OCI-LY3 (cell line): Measurements from ENCODE around the gene LPP.

Source experiments
- H2AFZ ChIP-seq: fragments of 200-600, 300-600 bp; shearing (Covaris generic); 2 replicates; pipeline ENCODE4 v1.6.0; 2014; ENCODE audit warnings: antibody characterized with exemption, low read depth, low read length
- H3K27ac ChIP-seq: fragments of 200-600, 300-600 bp; sonication (generic); 2 replicates; pipeline ENCODE4 v1.5.1; 2014; ENCODE audit warnings: mild to moderate bottlenecking, low read length, moderate library complexity, mixed read lengths
- H3K27me3 ChIP-seq: fragments of 200-600, 300-600 bp; sonication (generic); 2 replicates; pipeline ENCODE4 v1.6.1; 2014; ENCODE audit warnings: low read depth, low read length, mixed read lengths
- H3K36me3 ChIP-seq: fragments of 200-600, 300-600 bp; sonication (generic); replicated peaks from 2 replicates; pipeline ENCODE3; 2014; ENCODE audit warnings: low read depth, low read length, mixed read lengths
- H3K4me1 ChIP-seq: fragments of 300-600, 200-600 bp; sonication (generic); 2 replicates; pipeline ENCODE4 v1.6.1; 2014; ENCODE audit warnings: low read length, mixed read lengths
- H3K4me2 ChIP-seq: fragments of 200-600, 300-600 bp; sonication (generic); 2 replicates; pipeline ENCODE4 v1.6.1; 2014; ENCODE audit warnings: low read length, mixed read lengths
- H3K4me3 ChIP-seq: fragments of 300-600, 200-600 bp; sonication (generic); 2 replicates; pipeline ENCODE4 v1.5.1; 2014; ENCODE audit warnings: antibody characterized with exemption, mild to moderate bottlenecking, low read length, moderate library complexity
- H3K79me2 ChIP-seq: fragments of 300-600, 200-600 bp; shearing (Covaris generic); 2 replicates; pipeline ENCODE4 v1.6.1; 2014; ENCODE audit warnings: mild to moderate bottlenecking, low read length, mixed read lengths
- H3K9ac ChIP-seq: fragments of 300-600, 200-600 bp; shearing (Covaris generic); 2 replicates; pipeline ENCODE4 v1.6.0; 2014; ENCODE audit warnings: mild to moderate bottlenecking, low read length, moderate library complexity
- H3K9me3 ChIP-seq: fragments of 200-600, 300-600 bp; shearing (Covaris generic); 2 replicates; pipeline ENCODE4 v1.6.1; 2014; ENCODE audit warnings: low read length, mixed read lengths; ENCODE audit not compliant: insufficient read depth
- H4K20me1 ChIP-seq: fragments of 200-600, 300-600 bp; sonication (generic); 2 replicates; pipeline ENCODE4 v1.6.1; 2016; ENCODE audit warnings: low read length, mixed read lengths; ENCODE audit not compliant: insufficient read depth
- EZH2phosphoT487 ChIP-seq: fragments of 200-600 bp; shearing (Covaris generic); IDR thresholded peaks from 2 replicates; pipeline ENCODE4 v1.6.1; 2018; ENCODE audit warnings: antibody characterized with exemption, mixed run types, low read depth
- TF ChIP-seq, protein P1 (sequence below): fragments of 200-600, 300-600 bp; sonication (generic); IDR thresholded peaks from 2 replicates; pipeline ENCODE4 v1.5.1; 2014; ENCODE audit warnings: antibody characterized with exemption, low read length, low read depth

The LPP gene

DNA sequence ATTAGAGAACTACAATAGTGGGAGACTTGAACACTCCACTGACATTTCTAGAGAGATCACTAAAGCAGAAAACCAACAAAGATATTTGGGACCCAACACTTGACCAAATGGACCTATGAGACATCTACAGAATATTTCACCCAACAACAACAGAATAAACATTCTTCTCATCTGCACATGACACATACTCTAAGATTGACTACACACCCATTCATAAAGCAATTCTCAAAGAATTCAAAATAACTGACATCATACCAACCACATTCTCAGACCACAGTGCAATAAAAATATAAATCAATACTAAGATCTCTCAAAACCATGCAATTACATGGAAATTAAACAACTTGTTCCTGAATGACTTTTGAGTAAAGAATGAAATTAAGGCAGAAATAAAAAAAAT lies 473.7 kb downstream of the LPP start:
- no peak for TF ChIP-seq EZH2phosphoT487
- no peaks in the 10 kb centered on the region for H3K9me3 ChIP-seq
- no peaks in the 10 kb centered on the region for H4K20me1 ChIP-seq
- no peaks in the 10 kb centered on the region for H3K4me1 ChIP-seq
- H3K79me2 ChIP-seq: no peaks in the 10 kb centered on the region
- no peak overlapping the region for H3K4me3 ChIP-seq
- no peaks in the 10 kb centered on the region for H3K36me3 ChIP-seq
- H3K4me2 ChIP-seq: no peak overlapping the region
- no peak overlapping the region for H2AFZ ChIP-seq
- H3K27me3 ChIP-seq: no peaks in the 10 kb centered on the region
- H3K9ac ChIP-seq: no peak overlapping the region
- H3K27ac ChIP-seq: no peak overlapping the region

DNA sequence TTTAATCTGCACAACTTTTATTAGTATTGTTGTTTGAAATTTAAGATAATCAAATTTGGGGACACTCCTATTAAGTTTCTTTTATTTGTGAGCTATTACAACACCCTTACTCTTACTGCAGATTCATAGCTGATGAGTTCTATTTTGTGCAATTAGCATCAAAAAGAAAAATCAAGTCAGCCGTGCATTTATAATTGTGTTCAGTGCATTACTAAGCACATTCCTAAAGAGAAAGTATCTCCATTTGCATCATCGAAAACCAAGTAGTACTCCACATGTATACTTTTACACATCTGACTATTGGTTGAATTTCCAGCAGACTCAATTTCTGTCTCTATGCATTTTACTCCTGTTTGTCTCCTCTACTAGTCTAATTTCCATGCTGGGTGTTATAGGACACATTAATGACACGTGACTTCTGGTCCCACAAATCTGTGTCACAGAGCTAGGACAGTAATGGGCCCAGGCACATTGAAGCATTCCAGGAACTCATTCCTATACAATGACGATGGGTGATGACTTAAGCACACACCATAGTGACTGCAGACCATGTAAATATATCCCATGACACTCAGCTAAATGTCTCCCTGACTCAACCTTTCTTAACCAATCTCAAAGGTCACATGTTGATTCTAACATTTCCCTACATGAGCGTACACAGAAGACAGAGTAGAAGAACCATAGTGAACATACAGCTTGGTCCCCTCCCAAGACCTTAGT lies 477.5 kb downstream of the LPP start:
- H3K4me2 ChIP-seq: no peak overlapping the region
- H3K27me3 ChIP-seq: no peaks in the 10 kb centered on the region
- no peaks in the 10 kb centered on the region for H3K9me3 ChIP-seq
- H4K20me1 ChIP-seq: no peaks in the 10 kb centered on the region
- H3K36me3 ChIP-seq: no peaks in the 10 kb centered on the region
- H3K79me2 ChIP-seq: no peaks in the 10 kb centered on the region
- H3K4me3 ChIP-seq: no peak overlapping the region
- H3K4me1 ChIP-seq: no peaks in the 10 kb centered on the region
- H2AFZ ChIP-seq: no peak overlapping the region
- no peak overlapping the region for H3K9ac ChIP-seq
- no peak overlapping the region for H3K27ac ChIP-seq
- TF ChIP-seq EZH2phosphoT487: no peak
- TF ChIP-seq, protein P1, sequence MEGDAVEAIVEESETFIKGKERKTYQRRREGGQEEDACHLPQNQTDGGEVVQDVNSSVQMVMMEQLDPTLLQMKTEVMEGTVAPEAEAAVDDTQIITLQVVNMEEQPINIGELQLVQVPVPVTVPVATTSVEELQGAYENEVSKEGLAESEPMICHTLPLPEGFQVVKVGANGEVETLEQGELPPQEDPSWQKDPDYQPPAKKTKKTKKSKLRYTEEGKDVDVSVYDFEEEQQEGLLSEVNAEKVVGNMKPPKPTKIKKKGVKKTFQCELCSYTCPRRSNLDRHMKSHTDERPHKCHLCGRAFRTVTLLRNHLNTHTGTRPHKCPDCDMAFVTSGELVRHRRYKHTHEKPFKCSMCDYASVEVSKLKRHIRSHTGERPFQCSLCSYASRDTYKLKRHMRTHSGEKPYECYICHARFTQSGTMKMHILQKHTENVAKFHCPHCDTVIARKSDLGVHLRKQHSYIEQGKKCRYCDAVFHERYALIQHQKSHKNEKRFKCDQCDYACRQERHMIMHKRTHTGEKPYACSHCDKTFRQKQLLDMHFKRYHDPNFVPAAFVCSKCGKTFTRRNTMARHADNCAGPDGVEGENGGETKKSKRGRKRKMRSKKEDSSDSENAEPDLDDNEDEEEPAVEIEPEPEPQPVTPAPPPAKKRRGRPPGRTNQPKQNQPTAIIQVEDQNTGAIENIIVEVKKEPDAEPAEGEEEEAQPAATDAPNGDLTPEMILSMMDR: no peak

DNA sequence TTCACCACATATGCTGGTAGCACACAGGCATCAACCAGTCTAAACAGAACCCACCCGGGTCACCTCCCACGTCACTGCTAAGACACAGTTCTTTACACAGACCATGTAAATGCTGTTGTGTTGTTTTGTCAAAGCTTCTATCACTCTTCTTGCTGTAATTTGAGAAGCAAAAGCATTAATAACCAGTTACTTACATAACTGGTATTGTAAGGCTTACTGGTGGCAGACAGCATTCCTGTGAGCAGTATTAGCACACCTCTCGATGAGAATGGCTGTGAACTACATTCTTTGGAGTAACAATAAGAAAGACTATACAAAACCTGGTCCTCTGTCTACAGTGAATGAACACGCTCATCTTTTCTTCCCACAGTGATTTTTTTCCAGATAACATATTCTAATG lies 479.2 kb downstream of the LPP start:
- no peaks in the 10 kb centered on the region for H3K36me3 ChIP-seq
- no peak overlapping the region for H3K9ac ChIP-seq
- no peak overlapping the region for H3K4me2 ChIP-seq
- no peak overlapping the region for H2AFZ ChIP-seq
- no peaks in the 10 kb centered on the region for H3K9me3 ChIP-seq
- no peak overlapping the region for H3K27ac ChIP-seq
- H3K4me1 ChIP-seq: no peaks in the 10 kb centered on the region
- H3K4me3 ChIP-seq: no peak overlapping the region
- H4K20me1 ChIP-seq: no peaks in the 10 kb centered on the region
- H3K27me3 ChIP-seq: no peaks in the 10 kb centered on the region
- H3K79me2 ChIP-seq: no peaks in the 10 kb centered on the region
- TF ChIP-seq, protein P1: no peak

DNA sequence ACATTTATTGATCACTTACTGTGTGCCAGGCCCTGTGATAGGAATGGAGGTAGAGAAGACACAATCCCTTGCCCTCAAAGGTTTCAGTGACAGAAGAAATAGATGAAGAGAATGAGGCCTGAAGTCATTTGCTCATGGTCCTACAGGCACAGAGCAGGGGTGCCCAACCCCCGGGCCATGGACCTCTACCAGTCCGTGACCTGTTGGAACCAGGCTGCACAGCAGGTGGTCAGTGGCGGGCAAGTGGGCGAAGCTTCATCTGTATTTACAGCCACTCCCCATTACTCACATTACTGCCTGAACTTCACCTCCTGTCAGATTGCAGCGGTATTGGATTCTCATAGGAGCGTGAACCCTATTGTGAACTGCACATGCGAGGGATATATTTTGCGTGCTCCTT lies 480.3 kb downstream of the LPP start:
- Histone ChIP-seq H3K4me3 (no peak overlapping the region), H3K79me2 (no peaks in the 10 kb centered on the region), H3K36me3 (no peaks in the 10 kb centered on the region), H3K4me1 (no peaks in the 10 kb centered on the region), H2AFZ (no peak overlapping the region), H3K27me3 (no peaks in the 10 kb centered on the region), H3K4me2 (no peak overlapping the region), H3K9me3 (no peaks in the 10 kb centered on the region), H3K27ac (no peak overlapping the region), H4K20me1 (no peaks in the 10 kb centered on the region), H3K9ac (no peak overlapping the region)
- TF ChIP-seq, protein P1: no peak
- no peak for TF ChIP-seq EZH2phosphoT487
